Esophagus muscularis mucosa (tissue), 4 donors: ENCODE measurements around the gene PKP2. TPM values are rescaled to one million over a fixed set of nuclear protein-coding genes. Genes with fewer than 3 reads are reported as not detected.
A peak's percentile ranks its signal among the peaks of the same experiment; 100 is the strongest.

ENCODE experiments used
- DNase-seq: peaks from one replicate; pipeline ENCODE4 v3.0.0-alpha.2; 2017; ENCODE audit errors: extremely low spot score
- H3K27ac ChIP-seq, 4 donors: fragments of 200-600 bp; sonication (generic); replicated peaks in 1 of 4; 1 replicate in 3 of 4; 2 replicates in 1 of 4; pipeline ENCODE4 v1.5.1; 2016 to 2019; ENCODE audit warnings: mild to moderate bottlenecking in 1 of 4
- H3K27me3 ChIP-seq, 4 donors: fragments of 200-600 bp; sonication (generic); one replicate each; pipeline versions ENCODE4 v1.5.1 to v1.6.0; 2016 to 2019
- H3K36me3 ChIP-seq, 4 donors: fragments of 200-600 bp; sonication (generic); one replicate each; pipeline ENCODE4 v1.5.1; 2016 to 2019
- H3K4me1 ChIP-seq, 4 donors: fragments of 200-600 bp; sonication (generic); one replicate each; pipeline ENCODE4 v1.5.1; 2016 to 2019
- H3K4me3 ChIP-seq, 4 donors: fragments of 200-600 bp; sonication (generic); 1 replicate in 2 of 4; 2 replicates in 2 of 4; pipeline ENCODE4 v1.5.1; 2016 to 2019; ENCODE audit warnings: mild to moderate bottlenecking in 4 of 4, moderate library complexity in 1 of 4
- H3K9me3 ChIP-seq, 4 donors: fragments of 200-600 bp; sonication (generic); 1 replicate in 3 of 4; 2 replicates in 1 of 4; pipeline ENCODE4 v1.5.1; 2016 to 2019
- EP300 ChIP-seq: sonication (generic); formaldehyde crosslinking; IDR thresholded peaks from one replicate; pipeline ENCODE4 v1.6.1; 2017; ENCODE audit warnings: antibody characterized with exemption
- POLR2A ChIP-seq: fragments of 450-650 bp; IDR thresholded peaks from one replicate; pipeline ENCODE4 v1.6.1; 2017; ENCODE audit warnings: antibody characterized with exemption, moderate library complexity, mild to moderate bottlenecking, low read depth
- POLR2AphosphoS5 ChIP-seq, 2 donors: sonication (generic); formaldehyde crosslinking; IDR thresholded peaks; one replicate each; pipeline ENCODE4 v1.6.1; 2017; ENCODE audit warnings: antibody characterized with exemption in 2 of 2
- WGBS: methylation state at CpG from one replicate; pipeline ENCODE4 v1.1.5; 2018; 5-methylcytosine and 5-hydroxymethylcytosine counted together
- intact Hi-C: fragments of 100-400 bp; cut with DNase I; formaldehyde crosslinking; loops from one replicate; pipeline ENCODE4 v1.15.1; 2023
- total RNA-seq, 4 donors: library from RNA; depleted of rRNA; stranded (reverse); fragments of >200 nt; gene quantifications; one replicate each; pipeline versions ENCODE4 v1.1.0 to v1.2.1, GENCODE V29; 2016
- TF ChIP-seq, protein P1 (sequence below), 3 experiments: fragments of 200-600 bp in 2 of 3; fragments of 450-650 bp in 1 of 3; sonication (generic) in 2 of 3; IDR thresholded peaks; one replicate each; pipeline ENCODE4 v1.5.1; 2017 to 2019; ENCODE audit warnings: antibody characterized with exemption in 3 of 3, mild to moderate bottlenecking in 2 of 3, moderate library complexity in 1 of 3

Gene PKP2
- total RNA-seq, 4 donors from 2014 or later, result 1.2 to 1.5 (median 1.3) TPM

DNA sequence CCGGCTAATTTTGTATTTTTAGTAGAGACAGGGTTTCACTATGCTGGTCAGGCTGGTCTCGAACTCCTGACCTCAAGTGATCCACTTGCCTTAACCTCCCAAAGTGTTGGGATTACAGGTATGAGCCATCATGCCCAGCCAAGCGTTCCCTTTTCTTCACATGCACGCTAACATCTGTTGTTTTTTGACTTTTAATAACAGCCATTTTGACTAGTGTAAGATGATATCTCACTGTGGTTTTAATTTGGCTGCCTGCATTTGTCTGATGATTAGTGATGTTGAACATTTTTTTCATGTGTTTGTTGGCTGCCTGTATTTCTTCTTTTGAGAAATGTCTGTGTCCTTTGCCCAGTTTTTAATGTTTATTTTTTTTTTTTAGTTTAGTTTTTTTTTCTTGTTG, 130.7 kb downstream of the PKP2 start:
- Histone ChIP-seq H3K36me3 (no peaks in the 10 kb centered on the region), H3K4me1 (no peaks in the 10 kb centered on the region), H3K4me3 (no peak overlapping the region), H3K27ac (no peak overlapping the region), H3K27me3 (peaks cover 0 to 6% (median 0%) of the 10 kb centered on the region in 4 donors), H3K9me3 (no peaks in the 10 kb centered on the region)
- DNase-seq, result no peak
- no peak for TF ChIP-seq POLR2AphosphoS5 (IDR thresholded peaks at IDR 0.05)
- TF ChIP-seq, protein P1, sequence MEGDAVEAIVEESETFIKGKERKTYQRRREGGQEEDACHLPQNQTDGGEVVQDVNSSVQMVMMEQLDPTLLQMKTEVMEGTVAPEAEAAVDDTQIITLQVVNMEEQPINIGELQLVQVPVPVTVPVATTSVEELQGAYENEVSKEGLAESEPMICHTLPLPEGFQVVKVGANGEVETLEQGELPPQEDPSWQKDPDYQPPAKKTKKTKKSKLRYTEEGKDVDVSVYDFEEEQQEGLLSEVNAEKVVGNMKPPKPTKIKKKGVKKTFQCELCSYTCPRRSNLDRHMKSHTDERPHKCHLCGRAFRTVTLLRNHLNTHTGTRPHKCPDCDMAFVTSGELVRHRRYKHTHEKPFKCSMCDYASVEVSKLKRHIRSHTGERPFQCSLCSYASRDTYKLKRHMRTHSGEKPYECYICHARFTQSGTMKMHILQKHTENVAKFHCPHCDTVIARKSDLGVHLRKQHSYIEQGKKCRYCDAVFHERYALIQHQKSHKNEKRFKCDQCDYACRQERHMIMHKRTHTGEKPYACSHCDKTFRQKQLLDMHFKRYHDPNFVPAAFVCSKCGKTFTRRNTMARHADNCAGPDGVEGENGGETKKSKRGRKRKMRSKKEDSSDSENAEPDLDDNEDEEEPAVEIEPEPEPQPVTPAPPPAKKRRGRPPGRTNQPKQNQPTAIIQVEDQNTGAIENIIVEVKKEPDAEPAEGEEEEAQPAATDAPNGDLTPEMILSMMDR (IDR thresholded peaks at IDR 0.05), result no peak
- TF ChIP-seq POLR2A, result no peak
- TF ChIP-seq EP300, result no peak
- WGBS, result 78% methylated on average over 4 of the region's 4 CpGs
- intact Hi-C loops, result no loop called here

DNA sequence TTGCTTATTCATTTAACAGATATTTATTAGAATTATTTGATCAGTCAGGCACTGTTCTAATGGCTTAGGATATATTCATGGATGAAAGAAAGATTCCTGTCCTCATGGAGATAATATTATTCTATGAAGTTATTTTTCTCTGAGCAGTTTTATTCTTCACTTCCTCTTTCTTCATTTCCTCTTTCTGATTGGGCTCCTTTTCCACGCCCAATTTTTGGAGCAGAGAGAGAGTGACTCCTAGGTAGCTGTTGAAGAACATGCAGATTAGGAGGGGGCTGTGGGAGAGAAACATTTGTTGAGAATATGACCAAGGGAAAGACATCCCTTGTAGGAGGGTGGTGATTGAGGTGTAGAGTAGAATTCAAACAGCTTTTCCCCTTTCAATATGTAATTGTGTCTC, 134.9 kb downstream of the PKP2 start:
- WGBS, result 47% methylated on average over 1 of the region's 1 CpG
- TF ChIP-seq POLR2AphosphoS5 (IDR thresholded peaks at IDR 0.05) (no peak), POLR2A (no peak), EP300 (no peak)
- H3K4me1 ChIP-seq, result peaks cover 0 to 1% (median 0%) of the 10 kb centered on the region in 4 donors

DNA sequence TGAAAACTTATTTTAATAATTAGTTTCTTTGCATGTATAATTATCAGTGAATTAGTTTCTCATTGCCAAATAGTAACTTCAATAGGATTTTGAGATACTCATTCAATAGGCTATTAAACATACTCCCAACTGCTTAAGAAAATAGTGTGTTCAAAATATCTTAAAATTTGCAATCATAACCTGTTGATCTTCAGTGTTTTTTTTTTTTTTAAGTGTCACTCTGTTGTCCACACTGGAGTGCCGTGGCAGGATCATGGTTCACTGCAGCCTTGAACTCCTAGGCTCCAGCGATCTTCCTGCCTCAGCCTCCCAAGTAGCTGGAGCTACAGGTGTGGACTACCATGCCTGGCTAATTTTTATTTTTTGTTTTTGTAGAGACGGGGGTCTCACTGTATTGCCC, 139.4 kb downstream of the PKP2 start:
- Histone ChIP-seq H3K9me3 (no peaks in the 10 kb centered on the region), H3K4me1 (peaks cover 11 to 24% (median 21%) of the 10 kb centered on the region in 4 donors), H3K27ac (no peak overlapping the region), H3K4me3 (no peak overlapping the region), H3K27me3 (peaks cover 0 to 8% (median 0%) of the 10 kb centered on the region in 4 donors), H3K36me3 (peaks cover 0 to 17% (median 6%) of the 10 kb centered on the region in 4 donors)
- intact Hi-C loops, result loop anchor here (2.0 to 10.0 kb wide), 3 partner anchors 160 to 1264 kb away; no protein-coding TSS in a partner anchor
- DNase-seq, result no peak
- 97% methylated on average over 3 of the region's 3 CpGs for WGBS
- TF ChIP-seq POLR2AphosphoS5 (IDR thresholded peaks at IDR 0.05) (no peak), POLR2A (no peak), EP300 (no peak)
- TF ChIP-seq, protein P1 (IDR thresholded peaks at IDR 0.05), result no peak

More for the DNA sequence above, 134.9 kb downstream of the PKP2 start:
- no peaks in the 10 kb centered on the region for H3K9me3 ChIP-seq
- H3K27me3 ChIP-seq, result peaks cover 0 to 8% (median 0%) of the 10 kb centered on the region in 4 donors
- no peak overlapping the region for H3K27ac ChIP-seq
- no peaks in the 10 kb centered on the region for H3K36me3 ChIP-seq
- intact Hi-C loops, result no loop called here
- no peak overlapping the region for H3K4me3 ChIP-seq
- no peak for DNase-seq

DNA sequence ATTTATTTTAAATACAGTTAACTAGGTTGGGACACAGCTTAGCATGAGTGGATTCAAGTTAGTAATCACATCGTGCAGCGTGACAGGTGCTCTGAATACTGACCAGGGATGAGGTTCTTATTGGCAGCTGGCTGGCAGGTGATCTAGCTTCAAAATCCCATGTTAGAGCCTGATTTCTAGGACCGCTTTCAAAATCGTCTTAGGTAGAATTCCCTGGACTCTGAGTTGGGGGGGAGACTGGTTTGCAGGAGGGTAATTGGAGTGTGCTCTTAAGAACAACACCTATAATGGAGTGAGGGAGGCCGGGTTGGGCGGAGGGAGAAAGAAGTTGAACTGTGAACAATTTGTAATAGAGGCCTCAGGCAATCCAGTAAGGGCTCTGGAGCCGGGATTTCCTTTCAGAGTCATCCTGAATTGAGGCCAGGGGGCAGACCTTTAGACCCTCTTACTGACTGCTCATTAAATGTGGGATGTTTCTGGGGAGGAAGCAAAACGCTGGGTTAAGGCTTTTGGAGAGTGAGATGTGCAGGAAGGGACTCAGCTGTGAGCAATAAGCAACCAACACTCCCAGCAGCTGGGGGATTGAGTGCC, 140.0 kb downstream of the PKP2 start:
- intact Hi-C loops, result loop anchor here (2.0 to 10.0 kb wide), 3 partner anchors 161 to 1264 kb away; no protein-coding TSS in a partner anchor
- peak overlapping the region; percentile 92 to 97 (median 94) for H3K4me3 ChIP-seq
- WGBS, result 30% methylated on average over 8 of the region's 8 CpGs

More for the DNA sequence above, 140.0 kb downstream of the PKP2 start:
- TF ChIP-seq, protein P1 (IDR thresholded peaks at IDR 0.05), result peak in 1 of 3 experiments; percentile 10
- no peak for TF ChIP-seq EP300
- peak overlapping the region; percentile 84 to 89 (median 88) for H3K27ac ChIP-seq
- H3K4me1 ChIP-seq, result peaks cover 11 to 24% (median 21%) of the 10 kb centered on the region in 4 donors
- no peaks in the 10 kb centered on the region for H3K9me3 ChIP-seq
- no peak for DNase-seq
- peaks cover 0 to 8% (median 0%) of the 10 kb centered on the region in 4 donors for H3K27me3 ChIP-seq
- peaks cover 4 to 23% (median 11%) of the 10 kb centered on the region in 4 donors for H3K36me3 ChIP-seq
